Trophoblast cell (in vitro differentiated cells and primary cell): ENCODE data around the gene FXYD6.

ENCODE experiments used
- DNase-seq, 2 donors: peaks; one replicate each; pipeline ENCODE4 v3.0.0-alpha.2; 2016
- H2AFZ ChIP-seq: 2 replicates; pipeline ENCODE4 v1.6.1; 2013; ENCODE audit warnings: low read length, moderate library complexity, mild to moderate bottlenecking; ENCODE audit not compliant: insufficient read depth, poor library complexity
- H2AK5ac ChIP-seq: 2 replicates; pipeline ENCODE4 v1.6.1; 2013; ENCODE audit warnings: mild to moderate bottlenecking, low read length
- H2BK120ac ChIP-seq: 2 replicates; pipeline ENCODE4 v1.6.1; 2013; ENCODE audit warnings: low read length, mild to moderate bottlenecking, moderate library complexity; ENCODE audit not compliant: insufficient read depth, poor library complexity
- H2BK12ac ChIP-seq: 2 replicates; pipeline ENCODE4 v1.6.1; 2013; ENCODE audit warnings: mild to moderate bottlenecking, low read length, moderate library complexity
- H2BK5ac ChIP-seq: 2 replicates; pipeline ENCODE4 v1.6.1; 2013; ENCODE audit warnings: low read length, low read depth, moderate library complexity, mild to moderate bottlenecking; ENCODE audit not compliant: poor library complexity
- H3K14ac ChIP-seq: 2 replicates; pipeline ENCODE4 v1.6.1; 2013; ENCODE audit warnings: mild to moderate bottlenecking, low read length
- H3K18ac ChIP-seq: 2 replicates; pipeline ENCODE4 v1.6.1; 2013; ENCODE audit warnings: mild to moderate bottlenecking, low read length
- H3K23ac ChIP-seq: 2 replicates; pipeline ENCODE4 v1.6.1; 2013; ENCODE audit warnings: low read length
- H3K27ac ChIP-seq: 2 replicates; pipeline ENCODE4 v1.5.1; 2013; ENCODE audit warnings: low read depth, mild to moderate bottlenecking, inconsistent platforms, low read length, moderate library complexity
- H3K27me3 ChIP-seq: 2 replicates; pipeline ENCODE4 v1.6.1; 2013; ENCODE audit warnings: inconsistent platforms, mild to moderate bottlenecking, low read length, moderate library complexity; ENCODE audit not compliant: insufficient read depth
- H3K36me3 ChIP-seq, 2 experiments: 1 replicate in 1 of 2; 2 replicates in 1 of 2; pipeline ENCODE4 v1.6.1; 2013; ENCODE audit warnings: low read length in 2 of 2, mild to moderate bottlenecking in 2 of 2, moderate library complexity in 1 of 2; ENCODE audit not compliant: insufficient read depth in 2 of 2, control insufficient read depth in 1 of 2
- H3K4ac ChIP-seq: 2 replicates; pipeline ENCODE4 v1.6.1; 2013; ENCODE audit warnings: low read depth, mild to moderate bottlenecking, low read length, moderate library complexity
- H3K4me1 ChIP-seq, 2 experiments: 1 replicate in 1 of 2; 2 replicates in 1 of 2; pipeline ENCODE4 v1.6.1; 2013; ENCODE audit warnings: low read length in 2 of 2, mild to moderate bottlenecking in 2 of 2, moderate library complexity in 1 of 2; ENCODE audit not compliant: insufficient read depth in 2 of 2, control insufficient read depth in 1 of 2
- H3K4me2 ChIP-seq: 2 replicates; pipeline ENCODE4 v1.6.1; 2013; ENCODE audit warnings: inconsistent platforms, mild to moderate bottlenecking, low read length, moderate library complexity
- H3K4me3 ChIP-seq: 2 replicates; pipeline ENCODE4 v1.5.1; 2013; ENCODE audit warnings: mild to moderate bottlenecking, low read depth, low read length, inconsistent platforms
- H3K79me1 ChIP-seq: one replicate; pipeline ENCODE4 v1.6.1; 2013; ENCODE audit warnings: low read length
- H3K79me2 ChIP-seq: 2 replicates; pipeline ENCODE4 v1.6.1; 2013; ENCODE audit warnings: low read length, mild to moderate bottlenecking; ENCODE audit not compliant: control insufficient read depth, insufficient read depth, poor library complexity
- H3K9ac ChIP-seq: 2 replicates; pipeline ENCODE4 v1.6.1; 2013; ENCODE audit warnings: mild to moderate bottlenecking, low read length
- H3K9me3 ChIP-seq: 2 replicates; pipeline ENCODE4 v1.6.1; 2013; ENCODE audit warnings: low read depth, mild to moderate bottlenecking, control low read depth, inconsistent platforms, low read length; ENCODE audit not compliant: insufficient read depth
- H4K12ac ChIP-seq: 2 replicates; pipeline ENCODE4 v1.6.1; 2013; ENCODE audit warnings: low read depth, mild to moderate bottlenecking, low read length, moderate library complexity
- H4K8ac ChIP-seq: 2 replicates; pipeline ENCODE4 v1.6.1; 2013; ENCODE audit warnings: low read depth, mild to moderate bottlenecking, low read length, moderate library complexity
- H4K91ac ChIP-seq: one replicate; pipeline ENCODE4 v1.6.1; 2013; ENCODE audit warnings: low read depth, mild to moderate bottlenecking, low read length, moderate library complexity
- WGBS: extraction: QIAGEN DNeasy Blood & Tissue Kit; methylation state at CpG from one replicate; pipeline ENCODE4 v1.1.7; 2013; ENCODE audit warnings: missing lambda C conversion rate; ENCODE audit not compliant: insufficient read length, insufficient coverage; ENCODE audit errors: extremely low coverage; 5-methylcytosine and 5-hydroxymethylcytosine counted together

Gene FXYD6

GRCh38 chr11:117888139-117888566 lies 11.7 kb upstream of the FXYD6 start:
- Histone ChIP-seq H2AFZ (no peak overlapping the region), H4K91ac (no peak overlapping the region), H3K36me3 (no peaks in the 10 kb centered on the region), H3K4me2 (no peak overlapping the region), H3K27me3 (no peaks in the 10 kb centered on the region), H2AK5ac (no peak overlapping the region), H2BK120ac (no peak overlapping the region), H3K18ac (no peak overlapping the region), H3K79me1 (no peaks in the 10 kb centered on the region), H3K79me2 (no peaks in the 10 kb centered on the region), H3K9ac (no peak overlapping the region), H3K23ac (no peak overlapping the region), H3K4ac (no peak overlapping the region), H3K14ac (no peak overlapping the region), H4K12ac (no peak overlapping the region), H3K4me1 (peaks cover 0 to 5% of the 10 kb centered on the region in 2 experiments), H2BK5ac (no peak overlapping the region), H4K8ac (no peak overlapping the region), H3K9me3 (no peaks in the 10 kb centered on the region), H2BK12ac (no peak overlapping the region), H3K27ac (no peak overlapping the region), H3K4me3 (no peak overlapping the region)
- no peak for DNase-seq
- no CpG with 5 or more reads among the region's 8 CpGs for WGBS

GRCh38 chr11:117887431-117888138 lies 11.1 kb upstream of the FXYD6 start:
- H4K8ac ChIP-seq = no peak overlapping the region
- no peak overlapping the region for H2AK5ac ChIP-seq
- WGBS = no CpG with 5 or more reads among the region's 9 CpGs
- H3K79me1 ChIP-seq = no peaks in the 10 kb centered on the region
- H3K14ac ChIP-seq = no peak overlapping the region
- no peak overlapping the region for H3K4me3 ChIP-seq
- H3K18ac ChIP-seq = no peak overlapping the region
- H3K4me1 ChIP-seq = peaks cover 0 to 5% of the 10 kb centered on the region in 2 experiments
- H2BK120ac ChIP-seq = no peak overlapping the region
- H4K91ac ChIP-seq = no peak overlapping the region
- H4K12ac ChIP-seq = no peak overlapping the region
- no peaks in the 10 kb centered on the region for H3K9me3 ChIP-seq
- H2AFZ ChIP-seq = no peak overlapping the region
- DNase-seq = no peak
- no peak overlapping the region for H3K4ac ChIP-seq
- no peak overlapping the region for H2BK12ac ChIP-seq
- no peak overlapping the region for H3K27ac ChIP-seq
- no peaks in the 10 kb centered on the region for H3K79me2 ChIP-seq
- no peaks in the 10 kb centered on the region for H3K36me3 ChIP-seq
- H2BK5ac ChIP-seq = no peak overlapping the region
- H3K9ac ChIP-seq = no peak overlapping the region
- no peak overlapping the region for H3K23ac ChIP-seq
- H3K4me2 ChIP-seq = no peak overlapping the region
- no peaks in the 10 kb centered on the region for H3K27me3 ChIP-seq

- no peak overlapping the region for H2BK120ac ChIP-seq
- no peak overlapping the region for H4K8ac ChIP-seq
- H3K79me2 ChIP-seq = no peaks in the 10 kb centered on the region
- no peak overlapping the region for H2AK5ac ChIP-seq
- no peak overlapping the region for H4K12ac ChIP-seq
- H2BK5ac ChIP-seq = no peak overlapping the region
- no peak overlapping the region for H2BK12ac ChIP-seq
- no peaks in the 10 kb centered on the region for H3K36me3 ChIP-seq
- H3K4me2 ChIP-seq = no peak overlapping the region
- DNase-seq = no peak
- H4K91ac ChIP-seq = no peak overlapping the region
- H3K23ac ChIP-seq = no peak overlapping the region
- no peak overlapping the region for H3K18ac ChIP-seq
- no peak overlapping the region for H2AFZ ChIP-seq
- no peak overlapping the region for H3K9ac ChIP-seq
- peaks cover 0 to 5% of the 10 kb centered on the region in 2 experiments for H3K4me1 ChIP-seq
- H3K79me1 ChIP-seq = no peaks in the 10 kb centered on the region
- H3K27me3 ChIP-seq = no peaks in the 10 kb centered on the region
- no peak overlapping the region for H3K4me3 ChIP-seq
- H3K27ac ChIP-seq = no peak overlapping the region
- WGBS = no CpG with 5 or more reads among the region's 11 CpGs
- no peak overlapping the region for H3K14ac ChIP-seq
- no peaks in the 10 kb centered on the region for H3K9me3 ChIP-seq
- H3K4ac ChIP-seq = no peak overlapping the region
Observed at GRCh38 chr11:117885777-117886176, 9.3 kb upstream of the FXYD6 start.

GRCh38 chr11:117884994-117885393 lies 8.5 kb upstream of the FXYD6 start:
- H3K4me3 ChIP-seq = no peak overlapping the region
- no peak overlapping the region for H3K4ac ChIP-seq
- H3K4me1 ChIP-seq = peaks cover 0 to 5% of the 10 kb centered on the region in 2 experiments
- H3K27ac ChIP-seq = no peak overlapping the region
- H3K9ac ChIP-seq = no peak overlapping the region
- H3K14ac ChIP-seq = no peak overlapping the region
- no peaks in the 10 kb centered on the region for H3K9me3 ChIP-seq
- H4K91ac ChIP-seq = no peak overlapping the region
- no peak overlapping the region for H3K4me2 ChIP-seq
- no peak overlapping the region for H2AFZ ChIP-seq
- no peak overlapping the region for H4K12ac ChIP-seq
- no peak overlapping the region for H4K8ac ChIP-seq
- H3K79me1 ChIP-seq = no peaks in the 10 kb centered on the region
- no peak overlapping the region for H2BK5ac ChIP-seq
- H2BK12ac ChIP-seq = no peak overlapping the region
- H2AK5ac ChIP-seq = no peak overlapping the region
- no peak for DNase-seq
- H3K18ac ChIP-seq = no peak overlapping the region
- H2BK120ac ChIP-seq = no peak overlapping the region
- no peaks in the 10 kb centered on the region for H3K36me3 ChIP-seq
- H3K79me2 ChIP-seq = no peaks in the 10 kb centered on the region
- no peaks in the 10 kb centered on the region for H3K27me3 ChIP-seq
- WGBS = no CpG with 5 or more reads among the region's 7 CpGs
- H3K23ac ChIP-seq = no peak overlapping the region
